ENCODE data around the gene RHOT1.
"Not testable (repeated sequence)": the region's sequence is repeated elsewhere in the genome, so short reads cannot be mapped to it uniquely, and the experiment has no call there.

The RHOT1 gene

GRCh38 chr17:32110596-32110995 lies 31.7 kb upstream of the RHOT1 start:
- H3K9ac ChIP-seq, result no peak overlapping the region
- H2AFZ ChIP-seq (ENCODE audit: low read depth), result no peak overlapping the region
- H3K36me3 ChIP-seq (ENCODE audit: insufficient read depth), result no peaks in the 10 kb centered on the region
- H3K27me3 ChIP-seq (ENCODE audit: insufficient read depth, low read depth), result no peaks in the 10 kb centered on the region
- no peaks in the 10 kb centered on the region for H3K79me2 ChIP-seq (ENCODE audit: insufficient read depth, low read depth)
- no peak overlapping the region for H3K4me2 ChIP-seq
- no peaks in the 10 kb centered on the region for H3K4me1 ChIP-seq (ENCODE audit: low read depth, poor library complexity, severe bottlenecking)
- no peak for TF ChIP-seq CTCF (conservative IDR thresholded peaks at IDR 0.05; ENCODE audit: low read depth, low read length)
- H4K20me1 ChIP-seq (ENCODE audit: insufficient read depth), result no peaks in the 10 kb centered on the region
- no peak overlapping the region for H3K4me3 ChIP-seq (IDR thresholded peaks at IDR 0.05; ENCODE audit: insufficient read depth, low read depth, low read length)
- no peak overlapping the region for H3K27ac ChIP-seq

- no peak overlapping the region for H3K27ac ChIP-seq
- no peak overlapping the region for H3K4me3 ChIP-seq (IDR thresholded peaks at IDR 0.05; ENCODE audit: insufficient read depth, low read depth, low read length)
- no peaks in the 10 kb centered on the region for H3K36me3 ChIP-seq (ENCODE audit: insufficient read depth)
- no peaks in the 10 kb centered on the region for H3K4me1 ChIP-seq (ENCODE audit: low read depth, poor library complexity, severe bottlenecking)
- no peaks in the 10 kb centered on the region for H4K20me1 ChIP-seq (ENCODE audit: insufficient read depth)
- H3K79me2 ChIP-seq (ENCODE audit: insufficient read depth, low read depth), result no peaks in the 10 kb centered on the region
- TF ChIP-seq CTCF (conservative IDR thresholded peaks at IDR 0.05; ENCODE audit: low read depth, low read length), result 0 out of 2 replicates have a peak, but pooled peaks have one; percentile 14
- no peak overlapping the region for H3K9ac ChIP-seq
- H2AFZ ChIP-seq (ENCODE audit: low read depth), result no peak overlapping the region
- H3K27me3 ChIP-seq (ENCODE audit: insufficient read depth, low read depth), result no peaks in the 10 kb centered on the region
- H3K4me2 ChIP-seq, result no peak overlapping the region
These were observed 31.0 kb upstream of the RHOT1 start for GRCh38 chr17:32111141-32111771.

GRCh38 chr17:32112416-32112815 lies 29.9 kb upstream of the RHOT1 start:
- Histone ChIP-seq H3K79me2 (ENCODE audit: insufficient read depth, low read depth) (no peaks in the 10 kb centered on the region), H3K9ac (no peak overlapping the region), H3K27me3 (ENCODE audit: insufficient read depth, low read depth) (no peaks in the 10 kb centered on the region), H2AFZ (ENCODE audit: low read depth) (no peak overlapping the region), H3K4me2 (no peak overlapping the region), H3K36me3 (ENCODE audit: insufficient read depth) (no peaks in the 10 kb centered on the region), H3K4me3 (IDR thresholded peaks at IDR 0.05; ENCODE audit: insufficient read depth, low read depth, low read length) (no peak overlapping the region), H4K20me1 (ENCODE audit: insufficient read depth) (no peaks in the 10 kb centered on the region), H3K4me1 (ENCODE audit: low read depth, poor library complexity, severe bottlenecking) (no peaks in the 10 kb centered on the region), H3K27ac (no peak overlapping the region)
- no peak for TF ChIP-seq CTCF (conservative IDR thresholded peaks at IDR 0.05; ENCODE audit: low read depth, low read length)

- Histone ChIP-seq H3K36me3 (ENCODE audit: insufficient read depth) (no peaks in the 10 kb centered on the region), H3K27ac (no peak overlapping the region), H4K20me1 (ENCODE audit: insufficient read depth) (no peaks in the 10 kb centered on the region), H2AFZ (ENCODE audit: low read depth) (no peak overlapping the region), H3K4me1 (ENCODE audit: low read depth, poor library complexity, severe bottlenecking) (no peaks in the 10 kb centered on the region), H3K9ac (no peak overlapping the region), H3K79me2 (ENCODE audit: insufficient read depth, low read depth) (no peaks in the 10 kb centered on the region), H3K4me3 (IDR thresholded peaks at IDR 0.05; ENCODE audit: insufficient read depth, low read depth, low read length) (no peak overlapping the region), H3K4me2 (no peak overlapping the region), H3K27me3 (ENCODE audit: insufficient read depth, low read depth) (no peaks in the 10 kb centered on the region)
- TF ChIP-seq CTCF (conservative IDR thresholded peaks at IDR 0.05; ENCODE audit: low read depth, low read length), result no peak
These were observed 27.8 kb upstream of the RHOT1 start for GRCh38 chr17:32114536-32114935.

GRCh38 chr17:32115546-32115945 lies 26.8 kb upstream of the RHOT1 start:
- not testable (repeated sequence) for H3K27ac ChIP-seq; H3K36me3 ChIP-seq (ENCODE audit: insufficient read depth); H3K9ac ChIP-seq; H3K4me3 ChIP-seq (IDR thresholded peaks at IDR 0.05; ENCODE audit: insufficient read depth, low read depth, low read length); H2AFZ ChIP-seq (ENCODE audit: low read depth); H3K4me2 ChIP-seq; H3K27me3 ChIP-seq (ENCODE audit: insufficient read depth, low read depth); H3K4me1 ChIP-seq (ENCODE audit: low read depth, poor library complexity, severe bottlenecking); H4K20me1 ChIP-seq (ENCODE audit: insufficient read depth); H3K79me2 ChIP-seq (ENCODE audit: insufficient read depth, low read depth)
